ENCODE data around the gene GBX2.

GBX2 gene

GRCh38 chr2:236122236-236122635 lies 46.0 kb downstream of the GBX2 start:
- no peak for TF ChIP-seq Cebpa-rat (IDR thresholded peaks at IDR 0.05)
- no peak overlapping the region for H3K9ac ChIP-seq
- H3K4me2 ChIP-seq, result no peak overlapping the region
- no peaks in the 10 kb centered on the region for H3K9me3 ChIP-seq
- peaks cover 19% of the 10 kb centered on the region; the same call in 1 of the 2 replicates for H4K20me1 ChIP-seq
- H3K27me3 ChIP-seq, result no peaks in the 10 kb centered on the region
- peaks cover 32% of the 10 kb centered on the region for H3K4me1 ChIP-seq
- H3K36me3 ChIP-seq, result peaks cover 70% of the 10 kb centered on the region
- H3K4me3 ChIP-seq, result no peak overlapping the region
- no peak overlapping the region for H3K27ac ChIP-seq

DNA sequence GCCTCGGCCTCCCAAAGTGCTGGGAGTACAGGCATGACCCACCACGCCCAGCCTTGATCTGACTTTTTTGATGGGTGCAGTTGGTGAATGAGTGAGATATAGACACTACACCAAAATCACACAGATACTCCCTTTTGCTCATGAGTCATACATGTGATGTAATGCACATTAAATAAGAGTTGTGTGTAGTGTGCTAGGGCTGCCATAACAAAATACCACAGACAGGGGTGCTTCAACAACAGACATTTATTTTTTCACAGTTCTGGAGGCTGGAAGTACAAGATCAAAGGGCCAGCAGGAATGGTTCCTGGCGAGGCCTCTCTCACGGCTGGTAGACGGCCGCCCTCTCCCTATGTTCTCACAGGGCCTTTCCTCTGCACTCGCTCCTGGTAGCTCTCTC lies 46.6 kb downstream of the GBX2 start:
- Histone ChIP-seq H4K20me1 (peaks cover 19% of the 10 kb centered on the region; the same call in 1 of the 2 replicates), H3K4me3 (no peak overlapping the region), H3K9ac (no peak overlapping the region), H3K36me3 (peaks cover 63% of the 10 kb centered on the region), H3K27me3 (no peaks in the 10 kb centered on the region), H3K27ac (no peak overlapping the region), H3K4me2 (no peak overlapping the region), H3K9me3 (no peaks in the 10 kb centered on the region), H3K4me1 (peaks cover 25% of the 10 kb centered on the region)
- TF ChIP-seq Cebpa-rat (IDR thresholded peaks at IDR 0.05), result no peak

DNA sequence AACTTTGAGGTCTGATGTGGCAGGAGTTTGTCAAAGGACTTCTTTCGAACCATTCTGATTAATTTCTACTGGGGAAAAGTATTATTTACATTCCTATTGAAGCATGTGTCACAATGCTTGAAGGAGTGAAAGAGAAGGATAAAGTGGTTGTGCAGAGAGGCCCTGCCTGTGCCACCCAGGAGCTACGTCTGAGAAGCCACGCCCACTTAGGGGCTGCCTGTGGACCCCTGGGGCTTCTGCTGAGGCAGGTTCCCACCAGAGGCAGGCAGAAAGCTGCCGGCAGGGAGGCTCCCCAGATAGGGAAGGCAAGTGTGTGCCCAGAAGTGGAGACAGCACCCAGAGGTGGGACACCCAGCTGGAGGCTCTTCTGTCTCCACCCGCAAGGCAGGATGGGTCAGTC lies 47.4 kb downstream of the GBX2 start:
- Histone ChIP-seq H4K20me1 (peaks cover 19% of the 10 kb centered on the region; the same call in 1 of the 2 replicates), H3K9ac (no peak overlapping the region), H3K4me2 (no peak overlapping the region), H3K4me1 (peaks cover 23% of the 10 kb centered on the region), H3K27ac (no peak overlapping the region), H3K4me3 (no peak overlapping the region), H3K9me3 (no peaks in the 10 kb centered on the region), H3K27me3 (no peaks in the 10 kb centered on the region), H3K36me3 (peaks cover 56% of the 10 kb centered on the region)
- TF ChIP-seq Cebpa-rat (IDR thresholded peaks at IDR 0.05), result no peak

DNA sequence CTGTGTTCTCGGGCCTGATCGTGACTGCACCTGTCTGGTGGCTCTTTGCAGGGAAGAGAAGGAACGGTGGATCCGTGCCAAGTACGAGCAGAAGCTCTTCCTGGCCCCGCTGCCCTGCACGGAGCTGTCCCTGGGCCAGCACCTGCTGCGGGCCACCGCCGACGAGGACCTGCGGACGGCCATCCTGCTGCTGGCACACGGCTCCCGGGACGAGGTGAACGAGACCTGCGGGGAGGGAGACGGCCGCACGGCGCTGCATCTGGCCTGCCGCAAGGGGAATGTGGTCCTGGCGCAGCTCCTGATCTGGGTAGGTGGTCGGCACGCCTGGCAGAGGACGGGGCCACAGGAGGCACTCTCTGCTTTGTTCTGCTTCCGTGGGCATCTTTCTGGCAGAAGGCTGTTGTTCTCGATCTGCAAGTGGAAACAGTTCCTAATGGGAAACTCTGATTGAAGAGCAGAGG lies 48.0 kb downstream of the GBX2 start:
- peaks cover 49% of the 10 kb centered on the region for H3K36me3 ChIP-seq
- H3K4me2 ChIP-seq, result no peak overlapping the region; the same call in 1 of the 2 replicates
- peaks cover 23% of the 10 kb centered on the region for H3K4me1 ChIP-seq
- H3K9me3 ChIP-seq, result no peaks in the 10 kb centered on the region
- TF ChIP-seq Cebpa-rat (IDR thresholded peaks at IDR 0.05), result no peak
- no peaks in the 10 kb centered on the region for H3K27me3 ChIP-seq
- no peak overlapping the region for H3K27ac ChIP-seq
- peaks cover 22% of the 10 kb centered on the region; the same call in 1 of the 2 replicates for H4K20me1 ChIP-seq
- no peak overlapping the region for H3K9ac ChIP-seq
- no peak overlapping the region for H3K4me3 ChIP-seq

GRCh38 chr2:236119476-236119875 lies 48.7 kb downstream of the GBX2 start:
- TF ChIP-seq Cebpa-rat (IDR thresholded peaks at IDR 0.05), result no peak
- Histone ChIP-seq H3K36me3 (peaks cover 49% of the 10 kb centered on the region), H3K9me3 (no peaks in the 10 kb centered on the region), H3K27me3 (no peaks in the 10 kb centered on the region), H3K4me3 (no peak overlapping the region), H3K4me1 (peaks cover 17% of the 10 kb centered on the region), H3K9ac (no peak overlapping the region), H4K20me1 (peaks cover 29% of the 10 kb centered on the region), H3K4me2 (peak overlapping the region; percentile 19; the same call in 1 of the 2 replicates), H3K27ac (no peak overlapping the region)

DNA sequence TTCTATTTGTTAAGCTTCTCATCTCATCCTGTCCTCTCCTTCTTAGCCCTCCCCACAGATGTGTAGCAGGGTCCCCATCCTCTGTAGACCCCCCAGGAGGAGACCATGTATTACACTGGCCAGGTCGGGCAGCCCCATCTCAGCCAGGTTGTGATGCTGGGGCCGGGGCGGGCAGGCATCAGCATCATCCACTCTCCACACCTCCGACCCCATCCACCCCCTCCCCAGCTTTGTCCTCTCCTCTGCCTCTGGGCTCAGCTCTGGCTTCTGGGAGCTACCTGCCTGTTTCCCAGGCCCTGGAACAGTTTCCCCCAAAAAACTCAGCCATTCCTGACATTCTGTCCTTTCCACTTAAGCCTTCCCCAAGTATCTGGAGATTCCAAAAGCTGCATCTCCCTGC lies 49.2 kb downstream of the GBX2 start:
- H3K4me2 ChIP-seq, result no peak overlapping the region; the same call in 1 of the 2 replicates
- no peaks in the 10 kb centered on the region for H3K27me3 ChIP-seq
- H3K4me3 ChIP-seq, result no peak overlapping the region
- TF ChIP-seq Cebpa-rat (IDR thresholded peaks at IDR 0.05), result no peak
- no peaks in the 10 kb centered on the region for H3K9me3 ChIP-seq
- H3K4me1 ChIP-seq, result peaks cover 13% of the 10 kb centered on the region
- H3K36me3 ChIP-seq, result peaks cover 49% of the 10 kb centered on the region
- no peak overlapping the region for H3K9ac ChIP-seq
- no peak overlapping the region for H3K27ac ChIP-seq
- H4K20me1 ChIP-seq, result peaks cover 34% of the 10 kb centered on the region

DNA sequence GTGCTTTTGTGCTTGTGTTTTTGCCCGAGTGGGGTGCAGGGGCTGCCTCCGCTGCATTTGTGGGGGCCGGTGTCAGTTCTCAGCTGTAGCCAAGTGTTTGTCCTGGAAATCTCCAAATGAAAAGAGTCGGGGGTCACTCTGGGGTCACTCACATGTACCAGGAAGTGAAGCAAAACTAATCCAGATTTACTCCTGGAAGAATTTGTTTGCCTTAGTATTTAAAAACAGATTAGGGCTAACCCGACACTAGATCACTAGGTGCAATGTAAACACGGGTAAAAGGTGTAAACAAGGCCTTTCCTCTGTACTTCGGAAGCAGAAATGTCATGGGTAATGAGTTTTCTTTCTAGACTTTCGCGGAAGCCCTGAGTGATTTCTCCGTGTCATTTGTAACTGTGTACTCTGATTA lies 50.3 kb downstream of the GBX2 start:
- H3K27me3 ChIP-seq, result no peaks in the 10 kb centered on the region
- H3K36me3 ChIP-seq, result peaks cover 45% of the 10 kb centered on the region
- no peaks in the 10 kb centered on the region for H3K9me3 ChIP-seq
- H3K4me2 ChIP-seq, result no peak overlapping the region
- no peak for TF ChIP-seq Cebpa-rat (IDR thresholded peaks at IDR 0.05)
- H3K4me3 ChIP-seq, result no peak overlapping the region
- H4K20me1 ChIP-seq, result peaks cover 40% of the 10 kb centered on the region
- H3K9ac ChIP-seq, result no peak overlapping the region
- H3K4me1 ChIP-seq, result peaks cover 13% of the 10 kb centered on the region
- H3K27ac ChIP-seq, result no peak overlapping the region

DNA sequence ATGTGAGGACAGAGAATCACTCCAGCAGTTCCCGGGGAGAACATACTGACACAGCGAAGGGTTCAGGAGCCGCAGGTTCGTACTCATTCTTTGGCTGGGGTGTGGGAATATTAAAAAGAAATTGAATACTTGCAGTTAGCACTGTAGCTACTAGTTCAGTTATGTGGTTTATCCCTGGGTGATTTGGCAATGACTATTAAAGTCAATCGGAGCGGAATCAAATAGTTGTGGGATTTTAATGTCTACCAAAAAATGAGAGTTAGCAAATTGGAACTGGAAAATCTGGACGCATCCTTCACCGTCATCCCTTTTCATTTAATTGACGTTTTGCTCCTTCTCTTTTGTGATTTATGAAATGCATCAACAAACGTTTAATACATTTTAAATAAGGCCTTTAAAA lies 50.8 kb downstream of the GBX2 start:
- no peak overlapping the region for H3K4me2 ChIP-seq
- H3K27me3 ChIP-seq, result no peaks in the 10 kb centered on the region
- no peak overlapping the region for H3K4me3 ChIP-seq
- H3K36me3 ChIP-seq, result peaks cover 40% of the 10 kb centered on the region
- no peak overlapping the region for H3K27ac ChIP-seq
- H3K4me1 ChIP-seq, result peaks cover 13% of the 10 kb centered on the region
- H4K20me1 ChIP-seq, result peaks cover 40% of the 10 kb centered on the region
- no peaks in the 10 kb centered on the region for H3K9me3 ChIP-seq
- H3K9ac ChIP-seq, result no peak overlapping the region
- no peak for TF ChIP-seq Cebpa-rat (IDR thresholded peaks at IDR 0.05)
